PFSK-1 (cell line): ENCODE data around the gene RIT2.

Experiments used
- POLR2AphosphoS5 ChIP-seq: IDR thresholded peaks from 2 replicates; pipeline ENCODE4 v1.6.1; 2012; ENCODE audit warnings: low read depth, mild to moderate bottlenecking, control low read depth, low read length, moderate library complexity
- TAF1 ChIP-seq: IDR thresholded peaks from 2 replicates; pipeline ENCODE4 v1.6.1; 2012; ENCODE audit warnings: low read length, control low read depth, borderline replicate concordance; ENCODE audit not compliant: insufficient read depth
- TF ChIP-seq, protein P1 (sequence below), 2 experiments: IDR thresholded peaks; 2 replicates each; pipeline versions ENCODE4 v1.6.1 to v1.8.0; 2011 to 2012; ENCODE audit warnings: low read depth in 2 of 2, low read length in 2 of 2, control low read depth in 1 of 2, inconsistent platforms in 1 of 2, mild to moderate bottlenecking in 1 of 2, moderate library complexity in 1 of 2; ENCODE audit not compliant: insufficient read depth in 1 of 2

DNA sequence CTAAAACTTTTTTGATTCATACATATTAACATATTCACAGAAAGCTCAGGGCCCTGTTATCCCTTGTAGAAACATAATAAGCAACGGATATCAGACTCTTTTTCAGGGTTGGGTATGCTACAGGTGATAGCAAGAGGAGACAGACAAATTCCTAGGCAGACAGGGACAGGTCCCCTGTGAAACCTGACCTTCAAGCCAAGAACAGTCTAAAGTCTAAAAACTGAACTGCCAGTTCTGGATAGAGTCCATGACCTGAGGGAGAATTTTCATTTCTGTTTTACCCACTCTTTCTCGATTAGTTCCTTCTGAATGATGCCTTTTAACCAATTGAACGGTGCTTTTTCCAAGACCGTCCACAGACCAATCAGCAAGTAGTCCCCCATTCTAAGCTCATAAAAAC is 54.2 kb downstream of the RIT2 start:
- TF ChIP-seq POLR2AphosphoS5 (no peak), TAF1 (no peak)
- TF ChIP-seq, protein P1, sequence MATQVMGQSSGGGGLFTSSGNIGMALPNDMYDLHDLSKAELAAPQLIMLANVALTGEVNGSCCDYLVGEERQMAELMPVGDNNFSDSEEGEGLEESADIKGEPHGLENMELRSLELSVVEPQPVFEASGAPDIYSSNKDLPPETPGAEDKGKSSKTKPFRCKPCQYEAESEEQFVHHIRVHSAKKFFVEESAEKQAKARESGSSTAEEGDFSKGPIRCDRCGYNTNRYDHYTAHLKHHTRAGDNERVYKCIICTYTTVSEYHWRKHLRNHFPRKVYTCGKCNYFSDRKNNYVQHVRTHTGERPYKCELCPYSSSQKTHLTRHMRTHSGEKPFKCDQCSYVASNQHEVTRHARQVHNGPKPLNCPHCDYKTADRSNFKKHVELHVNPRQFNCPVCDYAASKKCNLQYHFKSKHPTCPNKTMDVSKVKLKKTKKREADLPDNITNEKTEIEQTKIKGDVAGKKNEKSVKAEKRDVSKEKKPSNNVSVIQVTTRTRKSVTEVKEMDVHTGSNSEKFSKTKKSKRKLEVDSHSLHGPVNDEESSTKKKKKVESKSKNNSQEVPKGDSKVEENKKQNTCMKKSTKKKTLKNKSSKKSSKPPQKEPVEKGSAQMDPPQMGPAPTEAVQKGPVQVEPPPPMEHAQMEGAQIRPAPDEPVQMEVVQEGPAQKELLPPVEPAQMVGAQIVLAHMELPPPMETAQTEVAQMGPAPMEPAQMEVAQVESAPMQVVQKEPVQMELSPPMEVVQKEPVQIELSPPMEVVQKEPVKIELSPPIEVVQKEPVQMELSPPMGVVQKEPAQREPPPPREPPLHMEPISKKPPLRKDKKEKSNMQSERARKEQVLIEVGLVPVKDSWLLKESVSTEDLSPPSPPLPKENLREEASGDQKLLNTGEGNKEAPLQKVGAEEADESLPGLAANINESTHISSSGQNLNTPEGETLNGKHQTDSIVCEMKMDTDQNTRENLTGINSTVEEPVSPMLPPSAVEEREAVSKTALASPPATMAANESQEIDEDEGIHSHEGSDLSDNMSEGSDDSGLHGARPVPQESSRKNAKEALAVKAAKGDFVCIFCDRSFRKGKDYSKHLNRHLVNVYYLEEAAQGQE (IDR thresholded peaks at IDR 0.05; ENCODE audit: insufficient read depth in 1 of 2, low read depth in 2 of 2, low read length in 2 of 2): no peak
